Natural killer cell (primary cell): ENCODE measurements around the gene HNRNPUL1. TPM values are rescaled to one million over a fixed set of nuclear protein-coding genes. Genes with fewer than 3 reads are reported as not detected.

Experiments
- ATAC-seq, 3 donors: fragments of 150-1000 bp in 2 of 3; fragments of 200-7000 bp in 1 of 3; cut with Tn5 transposase; 1 replicate in 1 of 3; 2 replicates in 2 of 3; pipeline ENCODE4 v1.10.0; 2021; ENCODE audit warnings: mild to moderate bottlenecking in 2 of 3, moderate library complexity in 2 of 3
- DNase-seq, 2 donors: peaks; one replicate each; pipeline versions ENCODE4 v3.0.0 to v3.0.0-alpha.2; 2013 to 2021; ENCODE audit warnings: mixed read lengths in 1 of 2
- H3K27ac ChIP-seq: one replicate; pipeline ENCODE4 v1.5.1; 2013; ENCODE audit warnings: mild to moderate bottlenecking, low read length
- H3K27me3 ChIP-seq: one replicate; pipeline ENCODE4 v1.6.1; 2013; ENCODE audit warnings: low read length; ENCODE audit not compliant: control insufficient read depth, insufficient read depth
- H3K36me3 ChIP-seq: one replicate; pipeline ENCODE4 v1.6.1; 2013; ENCODE audit warnings: low read length; ENCODE audit not compliant: control insufficient read depth, insufficient read depth
- H3K4me1 ChIP-seq: one replicate; pipeline ENCODE4 v1.6.1; 2013; ENCODE audit warnings: low read length; ENCODE audit not compliant: control insufficient read depth, insufficient read depth
- H3K4me3 ChIP-seq: one replicate; pipeline ENCODE4 v1.5.1; 2013; ENCODE audit warnings: low read length
- H3K9me3 ChIP-seq: one replicate; pipeline ENCODE4 v1.6.1; 2013; ENCODE audit warnings: low read length; ENCODE audit not compliant: control insufficient read depth, insufficient read depth
- H3K27ac Mint-ChIP-seq, 2 donors: one replicate each; pipeline ENCODE4 v1.8.0; 2022; ENCODE audit warnings: mild to moderate bottlenecking in 2 of 2, mixed read lengths in 2 of 2, moderate library complexity in 1 of 2
- H3K27me3 Mint-ChIP-seq, 2 donors: one replicate each; pipeline ENCODE4 v1.8.0; 2022; ENCODE audit warnings: low read depth in 2 of 2, mixed read lengths in 2 of 2
- H3K36me3 Mint-ChIP-seq: one replicate; pipeline ENCODE4 v1.8.0; 2022; ENCODE audit warnings: mixed read lengths
- H3K4me1 Mint-ChIP-seq, 2 donors: one replicate each; pipeline ENCODE4 v1.8.0; 2022; ENCODE audit warnings: mixed read lengths in 2 of 2
- H3K4me3 Mint-ChIP-seq: one replicate; pipeline ENCODE4 v1.8.0; 2022; ENCODE audit warnings: mild to moderate bottlenecking, moderate library complexity, mixed read lengths
- H3K9me3 Mint-ChIP-seq, 2 donors: one replicate each; pipeline ENCODE4 v1.8.0; 2022; ENCODE audit warnings: mixed read lengths in 2 of 2
- WGBS: methylation state at CpG from one replicate; pipeline ENCODE4 v1.1.7; 2013; ENCODE audit warnings: missing lambda C conversion rate; ENCODE audit not compliant: insufficient coverage; 5-methylcytosine and 5-hydroxymethylcytosine counted together
- intact Hi-C: fragments of 100-400 bp; cut with micrococcal nuclease; formaldehyde crosslinking; loops from one replicate; pipeline ENCODE4 v1.14.2; 2022
- total RNA-seq, 4 donors: library from RNA; stranded (reverse); fragments of 120-200 nt in 1 of 4; gene quantifications; one replicate each; pipeline versions ENCODE4 v1.2.3 to v1.2.4, GENCODE V29; 2013 to 2022
- TF ChIP-seq, protein P1 (sequence below): fragments of 200-600 bp; IDR thresholded peaks from one replicate; pipeline ENCODE4 v1.8.0; 2022; ENCODE audit warnings: antibody characterized with exemption

The HNRNPUL1 gene
- total RNA-seq, 3 donors from 2014 or later (not counting 1 experiment from before 2014, with no cell fraction given): 279 to 360 (median 315) TPM

- 29% methylated on average over 32 of the region's 32 CpGs for WGBS
- H3K9me3 Mint-ChIP-seq: no peaks in the 10 kb centered on the region
Measured at GRCh38 chr19:41218615-41219507, 45.3 kb upstream of the HNRNPUL1 start, which contains the start of gene AXL. Gene AXL (plus strand): TSS chr19:41219223. CDS start chr19:41219393, 170 bp downstream.

DNA sequence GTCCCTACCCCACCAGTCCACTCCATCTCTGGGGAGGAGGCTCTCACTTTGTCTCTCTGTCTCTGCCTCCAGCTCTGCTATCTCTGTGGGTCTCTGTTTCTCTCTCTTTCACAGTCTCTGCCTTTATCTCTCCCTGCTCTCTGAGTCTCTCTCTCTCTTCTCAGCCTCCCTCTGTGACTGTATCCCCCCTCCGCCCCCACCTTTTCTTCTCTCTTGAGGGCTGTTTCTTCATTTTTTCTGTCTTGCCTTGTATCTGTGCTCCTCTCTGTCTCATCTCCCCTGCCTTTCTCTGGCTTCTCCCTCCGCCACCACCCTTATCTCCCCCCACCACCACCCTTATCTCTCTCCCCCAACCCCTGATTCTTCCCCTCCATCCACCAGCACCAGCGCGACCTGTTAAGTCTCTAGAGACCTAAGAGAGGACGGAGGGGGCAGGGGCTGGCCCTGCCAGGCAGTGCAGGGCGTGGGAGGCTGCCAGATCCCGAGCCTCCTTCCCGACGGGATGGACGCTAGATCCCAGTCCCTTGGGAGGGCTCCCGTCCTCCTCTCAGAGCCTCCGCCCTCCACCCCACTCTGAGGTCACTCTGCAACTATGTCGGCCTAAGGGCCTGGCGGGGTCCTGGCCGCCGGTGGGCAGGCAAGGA lies 44.1 kb upstream of the HNRNPUL1 start:
- ATAC-seq (no peak), DNase-seq (no peak)
- WGBS: 72% methylated on average over 15 of the region's 16 CpGs
- Mint-ChIP-seq H3K36me3 (no peaks in the 10 kb centered on the region), H3K4me1 (peaks cover 0 to 7% of the 10 kb centered on the region in 2 donors), H3K4me3 (no peak overlapping the region), H3K27me3 (peaks cover 43 to 53% of the 10 kb centered on the region in 2 donors), H3K9me3 (no peaks in the 10 kb centered on the region), H3K27ac (no peak overlapping the region)
- Histone ChIP-seq H3K4me3 (no peak overlapping the region), H3K4me1 (no peaks in the 10 kb centered on the region), H3K27me3 (peaks cover 5% of the 10 kb centered on the region), H3K27ac (no peak overlapping the region), H3K36me3 (no peaks in the 10 kb centered on the region), H3K9me3 (no peaks in the 10 kb centered on the region)
- intact Hi-C loops: no loop called here
- TF ChIP-seq, protein P1, sequence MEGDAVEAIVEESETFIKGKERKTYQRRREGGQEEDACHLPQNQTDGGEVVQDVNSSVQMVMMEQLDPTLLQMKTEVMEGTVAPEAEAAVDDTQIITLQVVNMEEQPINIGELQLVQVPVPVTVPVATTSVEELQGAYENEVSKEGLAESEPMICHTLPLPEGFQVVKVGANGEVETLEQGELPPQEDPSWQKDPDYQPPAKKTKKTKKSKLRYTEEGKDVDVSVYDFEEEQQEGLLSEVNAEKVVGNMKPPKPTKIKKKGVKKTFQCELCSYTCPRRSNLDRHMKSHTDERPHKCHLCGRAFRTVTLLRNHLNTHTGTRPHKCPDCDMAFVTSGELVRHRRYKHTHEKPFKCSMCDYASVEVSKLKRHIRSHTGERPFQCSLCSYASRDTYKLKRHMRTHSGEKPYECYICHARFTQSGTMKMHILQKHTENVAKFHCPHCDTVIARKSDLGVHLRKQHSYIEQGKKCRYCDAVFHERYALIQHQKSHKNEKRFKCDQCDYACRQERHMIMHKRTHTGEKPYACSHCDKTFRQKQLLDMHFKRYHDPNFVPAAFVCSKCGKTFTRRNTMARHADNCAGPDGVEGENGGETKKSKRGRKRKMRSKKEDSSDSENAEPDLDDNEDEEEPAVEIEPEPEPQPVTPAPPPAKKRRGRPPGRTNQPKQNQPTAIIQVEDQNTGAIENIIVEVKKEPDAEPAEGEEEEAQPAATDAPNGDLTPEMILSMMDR: no peak

More at GRCh38 chr19:41218615-41219507, 45.3 kb upstream of the HNRNPUL1 start, which contains the start of gene AXL:
- ATAC-seq (no peak), DNase-seq (no peak)
- no peak within 1 kb of the TSS for H3K4me3 Mint-ChIP-seq
- no peaks in the 10 kb centered on the region for H3K4me1 ChIP-seq
- H3K9me3 ChIP-seq: no peaks in the 10 kb centered on the region
- peaks cover 5% of the 10 kb centered on the region for H3K27me3 ChIP-seq
- H3K27ac ChIP-seq: no peak within 1 kb of the TSS
- no peak within 1 kb of the TSS for H3K4me3 ChIP-seq
- peaks cover 0 to 7% of the 10 kb centered on the region in 2 donors for H3K4me1 Mint-ChIP-seq
- intact Hi-C loops: no loop called here
- H3K36me3 Mint-ChIP-seq: no peaks in the 10 kb centered on the region
- TF ChIP-seq, protein P1: no peak
- H3K27me3 Mint-ChIP-seq: peaks cover 43 to 51% of the 10 kb centered on the region in 2 donors
- no peaks in the 10 kb centered on the region for H3K36me3 ChIP-seq
- H3K27ac Mint-ChIP-seq: no peak within 1 kb of the TSS

DNA sequence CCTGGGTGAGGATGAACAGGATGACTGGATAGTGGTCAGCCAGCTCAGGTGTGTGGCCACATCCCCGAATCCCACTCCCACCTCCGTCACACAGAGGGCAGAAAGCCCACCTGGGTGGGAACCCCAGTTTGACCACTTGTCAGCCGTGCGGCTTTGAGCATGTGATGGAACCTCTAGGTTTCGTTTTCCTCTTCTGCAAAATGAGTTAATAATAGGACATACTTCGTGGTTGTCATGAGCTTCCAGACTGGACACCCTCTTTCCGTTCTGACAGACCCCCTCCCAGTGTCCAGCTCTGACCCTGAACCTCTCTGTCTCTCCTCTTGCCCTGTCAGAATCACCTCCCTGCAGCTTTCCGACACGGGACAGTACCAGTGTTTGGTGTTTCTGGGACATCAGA lies 43.4 kb upstream of the HNRNPUL1 start:
- Mint-ChIP-seq H3K27me3 (peaks cover 49 to 57% of the 10 kb centered on the region in 2 donors), H3K36me3 (no peaks in the 10 kb centered on the region), H3K4me3 (no peak overlapping the region), H3K27ac (no peak overlapping the region), H3K9me3 (no peaks in the 10 kb centered on the region), H3K4me1 (peaks cover 5 to 12% of the 10 kb centered on the region in 2 donors)
- ATAC-seq: no peak
- Histone ChIP-seq H3K36me3 (no peaks in the 10 kb centered on the region), H3K9me3 (no peaks in the 10 kb centered on the region), H3K4me3 (no peak overlapping the region), H3K4me1 (peaks cover 1% of the 10 kb centered on the region), H3K27me3 (peaks cover 8% of the 10 kb centered on the region), H3K27ac (no peak overlapping the region)
- intact Hi-C loops: no loop called here
- DNase-seq: no peak
- WGBS: 85% methylated on average over 9 of the region's 9 CpGs
- TF ChIP-seq, protein P1: no peak
